Sigmoid colon (tissue), 7 donors: Measurements from ENCODE around the gene PHC3. TPM values are rescaled to one million over a fixed set of nuclear protein-coding genes. Genes with fewer than 3 reads are reported as not detected.

Source experiments
- DNase-seq: peaks from one replicate; pipeline ENCODE4 v3.0.0-alpha.2; 2019
- H3K27ac ChIP-seq, 4 donors: fragments of 200-600 bp; sonication (generic); one replicate each; pipeline ENCODE4 v1.5.1; 2016 to 2019; ENCODE audit warnings: mild to moderate bottlenecking in 1 of 4
- H3K27me3 ChIP-seq, 3 donors: fragments of 200-600 bp; sonication (generic); one replicate each; pipeline ENCODE4 v1.5.1; 2019; ENCODE audit warnings: mild to moderate bottlenecking in 1 of 3
- H3K36me3 ChIP-seq, 4 donors: fragments of 200-600 bp; sonication (generic); one replicate each; pipeline ENCODE4 v1.5.1; 2016 to 2019
- H3K4me1 ChIP-seq, 4 donors: fragments of 200-600 bp; sonication (generic); one replicate each; pipeline ENCODE4 v1.5.1; 2017 to 2019
- H3K4me3 ChIP-seq, 4 donors: fragments of 200-600 bp; sonication (generic); one replicate each; pipeline ENCODE4 v1.5.1; 2017 to 2019; ENCODE audit warnings: mild to moderate bottlenecking in 2 of 4, moderate library complexity in 1 of 4
- H3K9me3 ChIP-seq, 4 donors: fragments of 200-600 bp in 3 of 4; sonication (generic) in 3 of 4; one replicate each; pipeline versions ENCODE4 v1.5.1 to v1.6.1; 2013 to 2019
- CTCF ChIP-seq, 4 experiments: fragments of 450-650 bp in 3 of 4; fragments of 200-600 bp in 1 of 4; IDR thresholded peaks; one replicate each; pipeline ENCODE4 v1.5.1; 2016 to 2019; ENCODE audit warnings: antibody characterized with exemption in 4 of 4, mild to moderate bottlenecking in 3 of 4, moderate library complexity in 2 of 4
- EP300 ChIP-seq, 4 donors: sonication (generic); formaldehyde crosslinking; IDR thresholded peaks; one replicate each; pipeline ENCODE4 v1.6.1; 2017; ENCODE audit warnings: antibody characterized with exemption in 4 of 4
- POLR2A ChIP-seq, 2 donors: fragments of 450-650 bp; IDR thresholded peaks; one replicate each; pipeline ENCODE4 v1.6.1; 2016; ENCODE audit warnings: antibody characterized with exemption in 2 of 2, mild to moderate bottlenecking in 2 of 2, moderate library complexity in 2 of 2
- POLR2AphosphoS5 ChIP-seq, 4 donors: sonication (generic); formaldehyde crosslinking; IDR thresholded peaks; one replicate each; pipeline ENCODE4 v1.6.1; 2017; ENCODE audit warnings: antibody characterized with exemption in 4 of 4
- WGBS, 2 donors: extraction: QIAGEN DNeasy Blood & Tissue Kit; methylation state at CpG; one replicate each; pipeline ENCODE4 v1.1.7; 2013; 5-methylcytosine and 5-hydroxymethylcytosine counted together
- intact Hi-C: fragments of 100-400 bp; cut with DNase I; formaldehyde crosslinking; loops from one replicate; pipeline ENCODE4 v1.15.1; 2023
- polyA plus RNA-seq, 3 donors: library from polyadenylated mRNA; stranded (reverse); fragments of 200-250 nt; gene quantifications; one replicate each; pipeline ENCODE4 v1.2.3, GENCODE V29; 2013
- total RNA-seq, 4 donors: library from RNA; depleted of rRNA; stranded (reverse); fragments of >200 nt; gene quantifications; one replicate each; pipeline ENCODE4 v1.1.0, GENCODE V29; 2016
- donor health status: healthy with polysubstance abuse.
- donor health status: Bipolar disorder and iron deficiency.
- donor health status: healthy.

Gene PHC3
- total and polyA plus RNA-seq, 7 donors = 3.0 to 85.9 (median 56.4) TPM

DNA sequence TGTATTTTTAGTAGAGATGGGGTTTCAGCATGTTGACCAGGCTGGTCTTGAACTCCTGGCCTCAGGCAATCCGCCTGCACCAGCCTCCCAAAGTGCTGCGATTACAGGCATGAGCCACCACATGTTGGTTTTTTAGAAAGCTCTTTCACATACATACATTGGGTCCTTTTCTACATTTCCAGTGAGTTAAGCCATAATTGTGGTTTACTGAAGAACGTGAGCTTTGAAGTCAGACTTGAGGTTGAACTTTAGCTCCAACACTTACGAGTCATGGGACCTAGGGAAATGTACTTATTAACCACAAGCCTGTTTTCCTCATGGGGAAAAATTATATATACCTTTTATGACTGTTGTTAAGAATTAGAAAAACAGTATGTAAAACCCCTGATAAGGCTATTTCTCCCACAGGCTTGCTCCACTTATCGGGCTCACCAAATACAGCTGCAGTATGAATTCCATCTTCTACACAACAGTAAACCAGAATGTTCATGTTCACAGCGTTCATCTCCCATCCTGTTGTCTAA, 104.8 kb downstream of the PHC3 start:
- no peak for DNase-seq
- H3K4me3 ChIP-seq = no peak overlapping the region
- WGBS, 2 donors = 16 to 60% methylated on average over 6 of the region's 6 CpGs
- intact Hi-C loops = no loop called here
- H3K4me1 ChIP-seq = no peaks in the 10 kb centered on the region
- TF ChIP-seq POLR2AphosphoS5 (IDR thresholded peaks at IDR 0.05) = no peak
- no peak for TF ChIP-seq CTCF (IDR thresholded peaks at IDR 0.05)
- no peak for TF ChIP-seq POLR2A (IDR thresholded peaks at IDR 0.05)
- TF ChIP-seq EP300 (IDR thresholded peaks at IDR 0.05) = no peak
- H3K9me3 ChIP-seq = no peaks in the 10 kb centered on the region
- no peaks in the 10 kb centered on the region for H3K27me3 ChIP-seq
- H3K36me3 ChIP-seq = peaks cover 0 to 4% (median 0%) of the 10 kb centered on the region in 4 donors
- H3K27ac ChIP-seq = no peak overlapping the region

- peaks cover 0 to 4% (median 0%) of the 10 kb centered on the region in 4 donors for H3K36me3 ChIP-seq
- no peaks in the 10 kb centered on the region for H3K4me1 ChIP-seq
- DNase-seq = no peak
- 60 to 86% methylated on average over 4 of the region's 4 CpGs for WGBS, 2 donors
- no peaks in the 10 kb centered on the region for H3K9me3 ChIP-seq
- no peak overlapping the region for H3K4me3 ChIP-seq
- H3K27me3 ChIP-seq = no peaks in the 10 kb centered on the region
- H3K27ac ChIP-seq = no peak overlapping the region
- intact Hi-C loops = no loop called here
- TF ChIP-seq CTCF (IDR thresholded peaks at IDR 0.05) (no peak), POLR2A (IDR thresholded peaks at IDR 0.05) (no peak), POLR2AphosphoS5 (IDR thresholded peaks at IDR 0.05) (no peak), EP300 (IDR thresholded peaks at IDR 0.05) (no peak)
Observed at GRCh38 chr3:170075441-170076091, 106.0 kb downstream of the PHC3 start.

DNA sequence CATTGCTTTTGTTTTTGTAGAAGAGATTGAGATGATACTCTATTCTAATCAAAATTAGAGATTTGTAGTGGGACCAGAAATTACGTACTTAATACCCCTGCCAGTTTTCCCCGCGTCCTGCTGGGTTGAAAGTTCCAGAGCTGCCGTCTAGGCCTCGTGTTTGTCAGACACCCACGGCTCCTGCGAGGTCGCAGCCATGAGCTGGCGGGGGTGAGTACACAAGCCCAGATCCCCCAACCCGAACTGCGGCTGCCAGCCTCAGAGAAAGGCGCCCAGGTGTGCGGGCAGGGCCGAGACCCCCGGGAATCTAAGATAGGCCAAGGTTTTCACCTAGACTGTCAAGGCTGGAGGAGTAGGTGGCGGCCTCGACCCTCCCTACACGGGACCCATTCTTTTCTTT, 117.4 kb downstream of the PHC3 start:
- no peaks in the 10 kb centered on the region for H3K36me3 ChIP-seq
- H3K4me3 ChIP-seq = no peak overlapping the region
- no peaks in the 10 kb centered on the region for H3K4me1 ChIP-seq
- H3K27ac ChIP-seq = no peak overlapping the region
- no peaks in the 10 kb centered on the region for H3K9me3 ChIP-seq
- 96% methylated on average over 18 of the region's 18 CpGs for WGBS, 2 donors
- H3K27me3 ChIP-seq = no peaks in the 10 kb centered on the region
- no peak for DNase-seq
- no peak for TF ChIP-seq CTCF (IDR thresholded peaks at IDR 0.05)
- TF ChIP-seq POLR2AphosphoS5 (IDR thresholded peaks at IDR 0.05) = no peak
- no peak for TF ChIP-seq EP300 (IDR thresholded peaks at IDR 0.05)
- TF ChIP-seq POLR2A (IDR thresholded peaks at IDR 0.05) = no peak
- intact Hi-C loops = no loop called here

DNA sequence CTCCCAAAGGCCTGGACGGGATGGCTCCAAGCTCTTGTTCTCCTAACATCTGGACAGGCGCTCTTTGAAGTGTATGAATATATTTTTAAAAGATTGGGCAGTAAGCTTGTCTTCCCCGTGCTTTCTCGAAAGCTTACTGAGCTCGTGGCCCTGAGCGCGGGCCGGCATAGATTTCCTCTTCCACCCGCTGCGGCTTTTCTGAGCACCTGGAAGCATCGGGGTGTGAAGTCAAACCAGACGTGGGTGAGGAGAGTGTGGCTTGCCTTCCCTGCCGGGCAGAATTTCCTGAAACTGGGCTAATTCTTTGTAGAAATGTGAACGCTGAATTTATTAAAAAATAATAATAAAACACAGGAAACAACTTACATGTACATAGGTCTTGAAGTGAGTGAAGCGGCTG, 117.8 kb downstream of the PHC3 start:
- TF ChIP-seq EP300 (IDR thresholded peaks at IDR 0.05) (no peak), POLR2AphosphoS5 (IDR thresholded peaks at IDR 0.05) (no peak), POLR2A (IDR thresholded peaks at IDR 0.05) (no peak), CTCF (IDR thresholded peaks at IDR 0.05) (no peak)
- Histone ChIP-seq H3K27me3 (no peaks in the 10 kb centered on the region), H3K9me3 (no peaks in the 10 kb centered on the region), H3K4me3 (no peak overlapping the region), H3K27ac (no peak overlapping the region), H3K36me3 (no peaks in the 10 kb centered on the region), H3K4me1 (no peaks in the 10 kb centered on the region)
- DNase-seq = no peak
- intact Hi-C loops = no loop called here
- 93 to 95% methylated on average over 15 of the region's 15 CpGs for WGBS, 2 donors

GRCh38 chr3:170062769-170063168, 118.8 kb downstream of the PHC3 start:
- DNase-seq = no peak
- H3K4me1 ChIP-seq = no peaks in the 10 kb centered on the region
- H3K27ac ChIP-seq = no peak overlapping the region
- no peaks in the 10 kb centered on the region for H3K9me3 ChIP-seq
- no peak overlapping the region for H3K4me3 ChIP-seq
- H3K36me3 ChIP-seq = no peaks in the 10 kb centered on the region
- no peaks in the 10 kb centered on the region for H3K27me3 ChIP-seq
- TF ChIP-seq POLR2AphosphoS5 (IDR thresholded peaks at IDR 0.05) (no peak), POLR2A (IDR thresholded peaks at IDR 0.05) (no peak), CTCF (IDR thresholded peaks at IDR 0.05) (no peak), EP300 (IDR thresholded peaks at IDR 0.05) (no peak)
- intact Hi-C loops = no loop called here
- WGBS, 2 donors = 96 to 97% methylated on average over 16 of the region's 16 CpGs
